Stimulated activated naive CD8-positive, alpha-beta T cell treated with anti-CD3 and anti-CD28 coated beads, Interleukin-15, amount 100 ng/mL, for 72 hours (primary cell): ENCODE data around the gene RAPSN.

Experiments used
- ATAC-seq: fragments of 150-1000 bp; cut with Tn5 transposase; 2 replicates; pipeline ENCODE4 v1.10.0; 2021; ENCODE audit warnings: mild to moderate bottlenecking, moderate library complexity
- DNase-seq, 2 donors: peaks; one replicate each; pipeline ENCODE4 v3.0.0; 2021 to 2022
- H3K27ac Mint-ChIP-seq, 2 donors: one replicate each; pipeline ENCODE4 v1.8.0; 2022; ENCODE audit warnings: mild to moderate bottlenecking in 2 of 2, mixed read lengths in 2 of 2, moderate library complexity in 2 of 2
- H3K27me3 Mint-ChIP-seq: one replicate; pipeline ENCODE4 v1.8.0; 2022; ENCODE audit warnings: mixed read lengths
- H3K4me1 Mint-ChIP-seq: one replicate; pipeline ENCODE4 v1.8.0; 2022; ENCODE audit warnings: mild to moderate bottlenecking, mixed read lengths
- H3K4me3 Mint-ChIP-seq, 2 donors: one replicate each; pipeline ENCODE4 v1.8.0; 2022; ENCODE audit warnings: mild to moderate bottlenecking in 2 of 2, mixed read lengths in 2 of 2, moderate library complexity in 1 of 2
- H3K9me3 Mint-ChIP-seq, 2 donors: one replicate each; pipeline ENCODE4 v1.8.0; 2022; ENCODE audit warnings: mixed read lengths in 2 of 2

RAPSN gene

GRCh38 chr11:47408598-47409439, 40.1 kb downstream of the RAPSN start:
- ATAC-seq (no peak), DNase-seq (no peak)
- Mint-ChIP-seq H3K27ac (peak overlapping the region; percentile 98), H3K4me3 (peak overlapping the region; percentile 98 to 99), H3K9me3 (no peaks in the 10 kb centered on the region), H3K4me1 (peaks cover 43% of the 10 kb centered on the region), H3K27me3 (no peaks in the 10 kb centered on the region)

GRCh38 chr11:47407746-47408590, 41.0 kb downstream of the RAPSN start, which contains the start of gene SLC39A13:
Gene SLC39A13, plus strand, starts transcription at chr11:47408590. Its CDS starts 1,505 bp downstream, at chr11:47410095.
- Mint-ChIP-seq H3K27ac (peak within 1 kb of the TSS; percentile 98), H3K9me3 (no peaks in the 10 kb centered on the region), H3K4me3 (peak within 1 kb of the TSS; percentile 98 to 99), H3K4me1 (peaks cover 43% of the 10 kb centered on the region), H3K27me3 (no peaks in the 10 kb centered on the region)
- ATAC-seq: peak; percentile 93
- peak; percentile 96 to 98 for DNase-seq

GRCh38 chr11:47406896-47407745, 41.8 kb downstream of the RAPSN start:
- H3K27ac Mint-ChIP-seq: peak overlapping the region; percentile 88
- H3K4me3 Mint-ChIP-seq: peak overlapping the region; percentile 86 to 90
- H3K4me1 Mint-ChIP-seq: peaks cover 41% of the 10 kb centered on the region
- H3K27me3 Mint-ChIP-seq: no peaks in the 10 kb centered on the region
- no peaks in the 10 kb centered on the region for H3K9me3 Mint-ChIP-seq
- DNase-seq: no peak
- ATAC-seq: no peak

GRCh38 chr11:47403571-47403970, 45.4 kb downstream of the RAPSN start:
- Mint-ChIP-seq H3K27me3 (no peaks in the 10 kb centered on the region), H3K9me3 (no peaks in the 10 kb centered on the region), H3K4me1 (peaks cover 31% of the 10 kb centered on the region), H3K4me3 (no peak overlapping the region), H3K27ac (no peak overlapping the region)
- ATAC-seq: no peak
- DNase-seq: no peak

GRCh38 chr11:47403135-47403534, 45.8 kb downstream of the RAPSN start:
- Mint-ChIP-seq H3K4me3 (no peak overlapping the region), H3K9me3 (no peaks in the 10 kb centered on the region), H3K4me1 (peaks cover 33% of the 10 kb centered on the region), H3K27me3 (no peaks in the 10 kb centered on the region), H3K27ac (no peak overlapping the region)
- ATAC-seq (no peak), DNase-seq (no peak)

GRCh38 chr11:47400768-47401279, 48.1 kb downstream of the RAPSN start:
- peaks cover 28% of the 10 kb centered on the region for H3K4me1 Mint-ChIP-seq
- no peaks in the 10 kb centered on the region for H3K9me3 Mint-ChIP-seq
- peak overlapping the region; percentile 71 to 83 for H3K4me3 Mint-ChIP-seq
- ATAC-seq: peak; percentile 9
- no peaks in the 10 kb centered on the region for H3K27me3 Mint-ChIP-seq
- H3K27ac Mint-ChIP-seq: peak overlapping the region; percentile 93 to 94
- DNase-seq: no peak

- Mint-ChIP-seq H3K27ac (peak overlapping the region; percentile 93 to 94), H3K9me3 (no peaks in the 10 kb centered on the region), H3K4me1 (peaks cover 35% of the 10 kb centered on the region), H3K4me3 (peak overlapping the region; percentile 84 to 86), H3K27me3 (no peaks in the 10 kb centered on the region)
- ATAC-seq (peak; percentile 74), DNase-seq (no peak)
Measured at GRCh38 chr11:47399860-47400767, 48.8 kb downstream of the RAPSN start.

- Mint-ChIP-seq H3K4me3 (peak overlapping the region in 1 of 2 donors; percentile 50), H3K4me1 (peaks cover 51% of the 10 kb centered on the region), H3K9me3 (no peaks in the 10 kb centered on the region), H3K27me3 (no peaks in the 10 kb centered on the region), H3K27ac (no peak overlapping the region)
- DNase-seq (no peak), ATAC-seq (no peak)
Measured at GRCh38 chr11:47398551-47398950, 50.4 kb downstream of the RAPSN start.

- DNase-seq (no peak), ATAC-seq (no peak)
- Mint-ChIP-seq H3K4me3 (no peak overlapping the region), H3K27me3 (no peaks in the 10 kb centered on the region), H3K4me1 (peaks cover 54% of the 10 kb centered on the region), H3K9me3 (no peaks in the 10 kb centered on the region), H3K27ac (no peak overlapping the region)
Measured at GRCh38 chr11:47398011-47398410, 50.9 kb downstream of the RAPSN start.

- no peaks in the 10 kb centered on the region for H3K27me3 Mint-ChIP-seq
- DNase-seq: no peak
- no peak for ATAC-seq
- H3K4me1 Mint-ChIP-seq: peaks cover 63% of the 10 kb centered on the region
- peak overlapping the region in 1 of 2 donors; percentile 98 for H3K27ac Mint-ChIP-seq
- H3K9me3 Mint-ChIP-seq: no peaks in the 10 kb centered on the region
- H3K4me3 Mint-ChIP-seq: no peak overlapping the region
Measured at GRCh38 chr11:47396049-47396320, 53.0 kb downstream of the RAPSN start.

GRCh38 chr11:47395223-47396048, 53.5 kb downstream of the RAPSN start:
- Mint-ChIP-seq H3K4me3 (peak overlapping the region; percentile 53 to 76), H3K9me3 (no peaks in the 10 kb centered on the region), H3K27me3 (no peaks in the 10 kb centered on the region)

GRCh38 chr11:47394322-47395222, 54.4 kb downstream of the RAPSN start:
- Mint-ChIP-seq H3K4me3 (peak overlapping the region; percentile 53 to 76), H3K9me3 (no peaks in the 10 kb centered on the region), H3K27ac (peak overlapping the region; percentile 97 to 98), H3K27me3 (no peaks in the 10 kb centered on the region), H3K4me1 (peaks cover 66% of the 10 kb centered on the region)
- DNase-seq: peak; percentile 58 to 69
- ATAC-seq: peak; percentile 81

More at GRCh38 chr11:47395223-47396048, 53.5 kb downstream of the RAPSN start:
- ATAC-seq (peak; percentile 45), DNase-seq (no peak)
- H3K4me1 Mint-ChIP-seq: peaks cover 64% of the 10 kb centered on the region
- H3K27ac Mint-ChIP-seq: peak overlapping the region; percentile 97 to 98

- H3K9me3 Mint-ChIP-seq: no peaks in the 10 kb centered on the region
- H3K27ac Mint-ChIP-seq: peak overlapping the region; percentile 97 to 98
- H3K4me1 Mint-ChIP-seq: peaks cover 68% of the 10 kb centered on the region
- no peak for DNase-seq
- no peaks in the 10 kb centered on the region for H3K27me3 Mint-ChIP-seq
- no peak for ATAC-seq
- H3K4me3 Mint-ChIP-seq: peak overlapping the region; percentile 53 to 76
Measured at GRCh38 chr11:47394050-47394321, 55.0 kb downstream of the RAPSN start.
